GM10266 (cell line): ENCODE measurements around the gene YKT6.

Source experiments
- DNase-seq: peaks from one replicate; pipeline ENCODE4 v3.0.0; 2012; ENCODE audit errors: extremely low spot score
- CTCF ChIP-seq: IDR thresholded peaks from 2 replicates; pipeline ENCODE4 v1.5.1; 2012; ENCODE audit warnings: mild to moderate bottlenecking, low read depth; ENCODE audit not compliant: control insufficient read depth, insufficient read depth; ENCODE audit errors: missing control alignments

Gene YKT6

GRCh38 chr7:44211126-44211675 lies 10.4 kb downstream of the YKT6 start:
- no peak for DNase-seq
- TF ChIP-seq CTCF: no peak

GRCh38 chr7:44212018-44212417 lies 11.2 kb downstream of the YKT6 start:
- TF ChIP-seq CTCF: no peak
- no peak for DNase-seq

- no peak for DNase-seq
- TF ChIP-seq CTCF: no peak
These were observed 11.9 kb downstream of the YKT6 start for GRCh38 chr7:44212581-44213184.

- DNase-seq: no peak
These were observed 12.6 kb downstream of the YKT6 start for GRCh38 chr7:44213206-44213876.

GRCh38 chr7:44213877-44214388 lies 13.2 kb downstream of the YKT6 start:
- TF ChIP-seq CTCF: no peak

More at GRCh38 chr7:44213206-44213876, 12.6 kb downstream of the YKT6 start:
- TF ChIP-seq CTCF: no peak

GRCh38 chr7:44215531-44215930 lies 14.8 kb downstream of the YKT6 start:
- DNase-seq: no peak
- TF ChIP-seq CTCF: no peak

More at GRCh38 chr7:44213877-44214388, 13.2 kb downstream of the YKT6 start:
- DNase-seq: no peak

GRCh38 chr7:44216019-44216418 lies 15.2 kb downstream of the YKT6 start:
- no peak for DNase-seq
- no peak for TF ChIP-seq CTCF
